Activated CD4-positive, alpha-beta T cell treated with anti-CD3 and anti-CD28 coated beads for 36 hours (primary cell): Measurements from ENCODE around the gene CEP41. TPM values are rescaled to one million over a fixed set of nuclear protein-coding genes. Genes with fewer than 3 reads are reported as not detected.

ENCODE experiments used
- ATAC-seq: fragments of 200-7000 bp; cut with Tn5 transposase; one replicate; pipeline ENCODE4 v1.10.0; 2021; ENCODE audit warnings: mild to moderate bottlenecking, moderate library complexity
- CTCF ChIA-PET: fragments of 350-600 bp; sonication (Branson Sonifier 250); formaldehyde crosslinking; loops from one replicate; lab custom pipeline; 2021; ENCODE audit warnings: antibody characterized with exemption; lab: Charles Lee
- POLR2A ChIA-PET: fragments of 350-600 bp; sonication (Branson Sonifier 250); formaldehyde crosslinking; loops from one replicate; lab custom pipeline; 2021; ENCODE audit warnings: antibody characterized with exemption, inconsistent platforms; lab: Charles Lee
- DNase-seq: peaks from one replicate; pipeline ENCODE4 v3.0.0-alpha.2; 2020
- H3K27ac Mint-ChIP-seq: one replicate; pipeline ENCODE4 v1.8.0; 2021; ENCODE audit warnings: mixed read lengths
- H3K27me3 Mint-ChIP-seq: one replicate; pipeline ENCODE4 v1.8.0; 2021; ENCODE audit warnings: mixed read lengths
- H3K36me3 Mint-ChIP-seq: one replicate; pipeline ENCODE4 v1.8.0; 2021; ENCODE audit warnings: low read depth, mixed read lengths
- H3K4me1 Mint-ChIP-seq: one replicate; pipeline ENCODE4 v1.8.0; 2021; ENCODE audit warnings: mixed read lengths
- H3K4me3 Mint-ChIP-seq: one replicate; pipeline ENCODE4 v1.8.0; 2021; ENCODE audit warnings: mild to moderate bottlenecking, moderate library complexity, mixed read lengths
- H3K9me3 Mint-ChIP-seq: one replicate; pipeline ENCODE4 v1.8.0; 2021; ENCODE audit warnings: low read depth, mixed read lengths
- intact Hi-C, 2 experiments: fragments of 100-400 bp; cut with DNase I in 1 of 2; cut with micrococcal nuclease in 1 of 2; formaldehyde crosslinking; loops; one replicate each; pipeline versions ENCODE4 v1.14.2 to v1.15.1; 2022 to 2024; cut with DNase I, micrococcal nuclease
- total RNA-seq, 2 experiments: library from RNA; stranded (reverse); gene quantifications; one replicate each; pipeline ENCODE4 v1.2.3, GENCODE V29; 2021

Gene CEP41
- total RNA-seq, 2 experiments from 2014 or later, result 19.7 to 21.2 TPM

DNA sequence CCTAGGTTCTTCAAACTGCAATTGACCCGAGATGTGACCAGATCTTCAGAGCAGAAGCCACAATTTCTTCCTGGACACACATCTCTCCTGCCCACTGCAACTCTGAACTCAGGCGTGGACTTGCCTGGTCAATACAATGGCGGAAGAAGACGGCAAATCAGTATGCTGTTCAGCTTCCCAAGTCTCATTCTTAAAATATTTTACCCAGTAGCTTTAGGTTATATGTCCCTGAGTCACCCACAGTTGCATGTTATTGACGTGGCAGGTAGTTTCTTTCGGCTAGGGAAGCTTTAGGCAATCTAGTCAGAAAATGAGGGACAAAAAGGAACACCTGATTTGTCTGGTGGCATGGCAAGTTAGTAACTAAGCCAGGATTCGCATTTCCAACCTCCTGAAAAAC, 22.5 kb downstream of the CEP41 start:
- POLR2A ChIA-PET, result interaction anchor here (1.2 kb wide), 1 partner anchor 9 kb away, joined by 3 read pairs; no protein-coding TSS in a partner anchor
- peak overlapping the region; percentile 86 for H3K27ac Mint-ChIP-seq
- DNase-seq (no peak), ATAC-seq (no peak)
- no peak overlapping the region for H3K4me3 Mint-ChIP-seq
- H3K9me3 Mint-ChIP-seq, result no peaks in the 10 kb centered on the region
- intact Hi-C loops, result no loop called here
- H3K36me3 Mint-ChIP-seq, result peaks cover 2% of the 10 kb centered on the region
- CTCF ChIA-PET, result interaction anchor here (1.2 kb wide), 1 partner anchor 13 kb away, joined by 3 read pairs; no protein-coding TSS in a partner anchor
- no peaks in the 10 kb centered on the region for H3K27me3 Mint-ChIP-seq
- H3K4me1 Mint-ChIP-seq, result peaks cover 79% of the 10 kb centered on the region

DNA sequence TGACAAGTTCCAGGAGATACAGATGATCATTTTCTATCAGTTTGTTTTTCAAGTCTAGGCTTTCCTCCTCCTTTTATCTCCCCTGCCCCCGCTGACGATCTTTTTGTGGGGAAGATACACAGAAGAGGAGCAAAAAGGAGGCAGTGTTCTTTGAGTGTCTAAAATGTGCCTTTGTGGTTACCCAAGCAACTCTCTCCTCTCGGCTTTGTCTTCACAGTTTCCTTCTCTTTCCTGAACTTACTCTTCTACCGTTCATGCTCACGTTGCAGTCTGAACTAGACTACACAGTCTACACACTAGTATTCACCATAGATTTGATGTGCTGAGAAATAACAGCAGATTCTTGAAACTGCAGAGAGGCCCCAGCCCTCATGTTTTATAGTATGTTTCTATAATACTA, 23.6 kb downstream of the CEP41 start:
- intact Hi-C loops, result loop anchor here in 1 of 2 experiments (2.0 kb wide), 1 partner anchor 50 kb away; no protein-coding TSS in a partner anchor
- H3K4me1 Mint-ChIP-seq, result peaks cover 74% of the 10 kb centered on the region
- H3K4me3 Mint-ChIP-seq, result peak overlapping the region; percentile 20
- H3K27ac Mint-ChIP-seq, result peak overlapping the region; percentile 86
- H3K27me3 Mint-ChIP-seq, result no peaks in the 10 kb centered on the region
- ChIA-PET CTCF (no interaction called here), POLR2A (interaction anchor here (0.6 to 1.2 kb wide), 2 partner anchors 10 to 469 kb away, joined by 3 read pairs; no protein-coding TSS in a partner anchor)
- H3K9me3 Mint-ChIP-seq, result no peaks in the 10 kb centered on the region
- ATAC-seq (peak; percentile 69), DNase-seq (peak; percentile 43)
- H3K36me3 Mint-ChIP-seq, result peaks cover 2% of the 10 kb centered on the region

DNA sequence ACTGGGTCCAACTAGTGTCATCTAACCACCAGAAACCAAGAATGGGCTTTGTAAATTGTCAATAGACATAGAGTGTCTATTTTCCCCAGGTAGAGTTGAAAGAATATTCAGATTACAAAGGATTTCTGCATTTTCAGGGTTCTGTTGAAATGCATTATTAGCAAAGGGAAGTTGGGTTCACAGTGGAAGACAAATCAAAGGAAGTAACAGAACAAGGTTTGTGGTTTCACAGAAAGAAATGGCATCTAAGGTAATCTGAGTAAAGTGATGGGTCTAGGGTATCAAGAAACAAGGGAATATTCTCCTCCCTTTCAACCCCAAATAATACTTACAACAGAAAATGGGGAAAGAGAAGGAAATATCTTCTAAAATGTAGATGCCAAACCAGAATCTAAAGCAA, 25.8 kb downstream of the CEP41 start:
- ChIA-PET CTCF (no interaction called here), POLR2A (no interaction called here)
- Mint-ChIP-seq H3K4me3 (no peak overlapping the region), H3K36me3 (peaks cover 4% of the 10 kb centered on the region), H3K27me3 (no peaks in the 10 kb centered on the region), H3K9me3 (no peaks in the 10 kb centered on the region), H3K27ac (peak overlapping the region; percentile 33), H3K4me1 (peaks cover 72% of the 10 kb centered on the region)
- ATAC-seq (no peak), DNase-seq (no peak)
- intact Hi-C loops, result no loop called here

DNA sequence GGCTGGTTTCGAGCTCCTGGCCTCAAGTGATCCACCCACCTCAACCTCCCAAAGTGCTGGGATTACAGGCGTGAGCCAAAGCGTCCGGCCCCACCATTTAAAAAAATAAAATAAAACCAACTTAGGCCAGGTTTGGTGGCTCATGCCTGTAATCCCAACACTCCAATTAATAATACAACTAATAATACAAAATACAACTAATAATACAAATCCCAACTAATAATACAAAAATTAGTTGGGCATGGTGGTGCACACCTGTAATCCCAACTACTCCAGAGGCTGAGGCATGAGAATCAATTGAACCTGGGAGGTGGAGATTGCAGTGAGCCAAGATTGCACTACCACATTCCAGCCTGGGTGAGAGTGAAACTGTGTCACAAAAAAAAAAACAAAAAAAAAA, 27.6 kb downstream of the CEP41 start:
- intact Hi-C loops, result no loop called here
- no peaks in the 10 kb centered on the region for H3K27me3 Mint-ChIP-seq
- POLR2A ChIA-PET, result no interaction called here
- H3K27ac Mint-ChIP-seq, result no peak overlapping the region
- DNase-seq (no peak), ATAC-seq (no peak)
- CTCF ChIA-PET, result no interaction called here
- no peak overlapping the region for H3K4me3 Mint-ChIP-seq
- no peaks in the 10 kb centered on the region for H3K9me3 Mint-ChIP-seq
- peaks cover 5% of the 10 kb centered on the region for H3K36me3 Mint-ChIP-seq
- H3K4me1 Mint-ChIP-seq, result peaks cover 58% of the 10 kb centered on the region

DNA sequence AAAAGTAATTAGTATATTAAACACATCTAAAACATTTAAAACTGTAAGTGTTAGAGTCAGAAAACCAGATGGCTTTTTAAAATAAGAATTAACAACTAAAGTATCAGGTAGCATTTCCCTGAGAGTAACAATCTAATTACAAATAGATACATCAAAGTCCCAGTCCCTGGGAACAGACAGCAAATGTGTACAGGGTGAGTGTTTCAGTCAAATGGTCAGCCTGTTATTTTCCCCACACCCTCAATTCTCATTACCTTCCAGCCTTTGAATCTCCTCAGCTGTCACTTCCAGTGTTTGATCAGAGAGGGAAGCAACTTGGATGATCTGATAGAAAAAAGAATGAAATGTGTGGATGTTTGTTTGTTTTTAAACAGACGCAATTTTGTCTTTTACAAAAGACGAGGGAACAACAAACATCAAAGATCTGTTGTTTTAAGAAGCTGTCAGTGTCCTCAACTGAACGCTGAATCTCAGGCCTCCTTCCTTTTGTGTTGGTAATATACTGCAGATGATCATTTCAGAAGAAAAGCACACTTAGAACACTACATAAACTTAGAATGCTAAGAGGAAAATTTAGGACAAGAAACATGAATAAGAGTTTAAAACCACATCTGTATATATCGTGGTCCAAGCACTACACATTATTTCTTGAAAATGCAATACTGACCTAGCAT, 29.8 kb downstream of the CEP41 start:
- ChIA-PET CTCF (interaction anchor here (0.6 to 1.0 kb wide), 4 partner anchors 53 to 427 kb away, joined by 3 read pairs; no protein-coding TSS in a partner anchor), POLR2A (no interaction called here)
- intact Hi-C loops, result no loop called here
- no peak overlapping the region for H3K27ac Mint-ChIP-seq
- H3K4me1 Mint-ChIP-seq, result peaks cover 36% of the 10 kb centered on the region
- H3K4me3 Mint-ChIP-seq, result no peak overlapping the region
- H3K27me3 Mint-ChIP-seq, result no peaks in the 10 kb centered on the region
- H3K9me3 Mint-ChIP-seq, result no peaks in the 10 kb centered on the region
- ATAC-seq (no peak), DNase-seq (no peak)
- peaks cover 5% of the 10 kb centered on the region for H3K36me3 Mint-ChIP-seq

DNA sequence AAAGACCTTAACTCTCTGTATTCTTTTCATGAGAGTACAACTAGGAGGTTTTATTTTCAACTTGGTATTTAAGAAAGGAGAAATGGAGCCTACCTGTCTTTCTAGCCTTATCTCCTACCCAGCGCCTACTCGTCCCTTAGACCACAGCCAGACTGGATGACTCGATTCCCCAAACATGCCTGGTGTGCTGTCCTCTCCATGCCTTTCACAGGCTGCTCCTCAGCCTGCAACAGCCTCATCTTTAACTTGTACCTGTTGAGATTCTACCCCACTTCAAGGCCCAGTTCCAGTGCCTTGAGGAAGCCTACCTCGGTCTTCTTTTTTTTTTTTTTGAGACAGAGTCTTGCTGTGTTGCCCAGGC, 31.1 kb downstream of the CEP41 start:
- ChIA-PET POLR2A (no interaction called here), CTCF (interaction anchor here (0.9 kb wide), 1 partner anchor 197 kb away, joined by 3 read pairs; no protein-coding TSS in a partner anchor)
- peaks cover 24% of the 10 kb centered on the region for H3K4me1 Mint-ChIP-seq
- no peak for ATAC-seq
- DNase-seq, result no peak
- H3K27me3 Mint-ChIP-seq, result no peaks in the 10 kb centered on the region
- no peaks in the 10 kb centered on the region for H3K9me3 Mint-ChIP-seq
- no peak overlapping the region for H3K27ac Mint-ChIP-seq
- H3K36me3 Mint-ChIP-seq, result peaks cover 6% of the 10 kb centered on the region
- H3K4me3 Mint-ChIP-seq, result no peak overlapping the region
- intact Hi-C loops, result no loop called here

DNA sequence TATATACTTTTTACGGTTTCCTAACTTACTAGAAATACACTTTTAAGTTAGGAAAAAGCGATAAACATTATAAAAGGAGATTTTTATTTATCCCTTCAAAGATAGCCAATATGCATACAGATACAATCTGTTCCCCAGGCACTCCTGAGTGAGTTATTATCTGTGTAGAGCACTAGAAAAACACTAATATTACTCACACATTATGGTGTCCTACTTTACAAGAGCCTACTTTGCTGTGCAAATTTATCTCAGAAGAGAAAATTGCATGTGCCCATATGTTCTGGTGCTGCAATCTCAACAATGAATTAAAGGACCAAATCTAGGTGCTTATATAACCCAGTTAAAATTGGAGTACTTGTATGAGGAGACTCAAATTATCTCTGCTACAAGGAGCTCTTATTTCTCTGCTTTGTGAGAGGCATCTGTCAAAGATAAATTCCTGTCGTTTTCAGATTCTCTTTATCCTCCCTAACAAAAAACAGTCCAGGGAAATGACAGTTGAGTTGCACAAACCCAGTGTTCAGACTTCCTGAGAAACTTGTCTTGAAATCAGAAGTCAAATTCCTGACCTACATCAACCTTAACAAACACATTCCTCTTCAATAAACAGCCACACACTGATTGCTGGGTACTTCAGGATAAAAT, 31.6 kb downstream of the CEP41 start:
- Mint-ChIP-seq H3K4me3 (no peak overlapping the region), H3K27me3 (no peaks in the 10 kb centered on the region), H3K27ac (no peak overlapping the region), H3K9me3 (no peaks in the 10 kb centered on the region), H3K4me1 (peaks cover 20% of the 10 kb centered on the region), H3K36me3 (peaks cover 6% of the 10 kb centered on the region)
- DNase-seq (no peak), ATAC-seq (no peak)
- ChIA-PET CTCF (interaction anchor here (0.9 kb wide), 1 partner anchor 197 kb away, joined by 3 read pairs; no protein-coding TSS in a partner anchor), POLR2A (no interaction called here)
- intact Hi-C loops, result no loop called here

DNA sequence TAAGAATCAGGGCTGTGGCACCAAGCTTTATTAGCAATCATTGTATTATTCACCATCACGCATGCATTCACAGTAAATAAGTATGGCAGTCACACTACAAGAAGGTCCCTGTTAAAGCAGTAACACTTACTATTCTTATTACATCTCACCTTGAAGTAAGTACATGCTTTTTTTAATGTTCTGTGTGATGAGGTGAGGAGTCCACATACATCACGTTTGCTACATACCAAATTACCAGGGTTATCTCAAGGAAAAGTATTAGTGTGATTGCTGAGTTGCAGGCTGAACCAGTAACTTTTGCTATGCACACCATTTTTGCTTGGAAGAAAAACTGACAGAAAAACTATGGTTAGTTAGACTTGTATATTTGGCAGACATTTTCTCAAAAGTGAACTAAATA, 35.8 kb downstream of the CEP41 start:
- no peaks in the 10 kb centered on the region for H3K9me3 Mint-ChIP-seq
- ChIA-PET POLR2A (interaction anchor here (0.5 kb wide), 1 partner anchor 19 kb away, joined by 4 read pairs; no protein-coding TSS in a partner anchor), CTCF (no interaction called here)
- ATAC-seq (no peak), DNase-seq (no peak)
- H3K36me3 Mint-ChIP-seq, result peaks cover 17% of the 10 kb centered on the region
- H3K27ac Mint-ChIP-seq, result no peak overlapping the region
- peaks cover 3% of the 10 kb centered on the region for H3K4me1 Mint-ChIP-seq
- intact Hi-C loops, result no loop called here
- no peaks in the 10 kb centered on the region for H3K27me3 Mint-ChIP-seq
- H3K4me3 Mint-ChIP-seq, result no peak overlapping the region

DNA sequence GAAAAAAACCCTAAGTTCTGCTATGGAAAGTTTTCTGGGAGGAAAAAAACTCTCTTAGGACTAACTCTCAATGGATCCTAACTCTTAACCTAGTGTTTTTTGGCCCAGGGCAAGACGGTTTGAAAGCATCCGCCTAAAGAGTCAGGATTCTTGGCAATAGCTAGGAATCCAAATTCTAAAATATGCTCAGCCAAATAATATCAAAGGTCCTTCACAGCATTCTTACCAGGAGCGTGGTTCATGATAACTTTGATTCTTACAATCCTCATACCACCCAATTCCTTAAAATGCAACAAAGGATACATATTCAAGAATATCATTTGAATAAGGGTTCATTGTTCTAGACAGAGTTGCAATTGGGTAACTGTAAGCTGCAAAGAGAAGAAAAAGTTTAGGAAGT, 39.2 kb downstream of the CEP41 start:
- DNase-seq (no peak), ATAC-seq (no peak)
- CTCF ChIA-PET, result no interaction called here
- POLR2A ChIA-PET, result interaction anchor here (0.6 kb wide), 1 partner anchor 338 kb away, joined by 3 read pairs; no protein-coding TSS in a partner anchor
- H3K27me3 Mint-ChIP-seq, result no peaks in the 10 kb centered on the region
- H3K36me3 Mint-ChIP-seq, result peaks cover 25% of the 10 kb centered on the region
- no peak overlapping the region for H3K27ac Mint-ChIP-seq
- H3K4me3 Mint-ChIP-seq, result no peak overlapping the region
- H3K4me1 Mint-ChIP-seq, result no peaks in the 10 kb centered on the region
- intact Hi-C loops, result no loop called here
- H3K9me3 Mint-ChIP-seq, result no peaks in the 10 kb centered on the region

DNA sequence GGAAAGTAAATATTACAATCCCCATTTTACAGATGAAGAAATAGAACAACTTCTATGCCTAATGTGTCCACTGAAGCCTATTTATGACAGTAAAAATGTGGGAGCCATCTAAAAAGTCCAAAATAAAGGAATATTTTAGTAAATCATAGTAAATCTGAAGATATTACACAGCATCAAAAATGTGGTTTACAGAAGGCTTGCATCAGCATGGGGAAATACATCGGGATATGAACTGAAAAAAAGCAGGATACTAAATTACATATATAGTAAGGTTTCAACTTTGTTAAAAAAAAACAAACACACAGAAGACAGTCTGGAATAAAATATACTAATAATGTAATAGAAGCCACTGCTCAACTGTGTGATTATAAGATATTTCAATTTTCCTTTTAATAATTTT, 39.7 kb downstream of the CEP41 start:
- POLR2A ChIA-PET, result no interaction called here
- intact Hi-C loops, result no loop called here
- H3K4me3 Mint-ChIP-seq, result no peak overlapping the region

DNA sequence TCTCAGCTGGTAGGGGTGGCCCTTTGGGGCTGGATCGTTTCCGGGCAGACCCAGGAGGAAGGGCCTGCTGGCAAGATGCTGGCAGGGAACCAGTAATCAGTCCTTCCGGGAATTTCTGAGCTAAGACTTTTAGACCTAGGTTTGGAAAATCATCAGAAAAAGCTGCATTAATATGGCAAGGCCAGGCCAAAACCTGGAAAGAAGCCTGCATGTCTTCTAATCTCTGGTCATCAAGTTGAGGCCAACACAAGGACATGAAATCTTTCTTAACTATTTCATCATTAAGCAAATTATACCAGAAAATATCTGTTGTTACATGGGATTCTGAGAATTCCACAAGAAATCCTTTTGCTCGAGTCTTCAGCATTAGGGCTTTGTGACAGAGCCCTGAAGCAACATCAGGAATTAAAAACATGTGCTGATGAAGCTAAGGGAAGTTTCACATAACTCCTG, 40.7 kb downstream of the CEP41 start:
- H3K36me3 Mint-ChIP-seq, result peaks cover 24% of the 10 kb centered on the region
- intact Hi-C loops, result no loop called here
- no peak overlapping the region for H3K4me3 Mint-ChIP-seq
- ATAC-seq (no peak), DNase-seq (no peak)
- H3K27me3 Mint-ChIP-seq, result no peaks in the 10 kb centered on the region
- ChIA-PET POLR2A (no interaction called here), CTCF (interaction anchor here (0.7 kb wide), 1 partner anchor 273 kb away, joined by 3 read pairs; no protein-coding TSS in a partner anchor)
- H3K9me3 Mint-ChIP-seq, result no peaks in the 10 kb centered on the region
- H3K4me1 Mint-ChIP-seq, result peaks cover 5% of the 10 kb centered on the region
- H3K27ac Mint-ChIP-seq, result no peak overlapping the region

More for the DNA sequence above, 39.7 kb downstream of the CEP41 start:
- DNase-seq (no peak), ATAC-seq (no peak)
- no peak overlapping the region for H3K27ac Mint-ChIP-seq
- CTCF ChIA-PET, result no interaction called here
- no peaks in the 10 kb centered on the region for H3K27me3 Mint-ChIP-seq
- no peaks in the 10 kb centered on the region for H3K4me1 Mint-ChIP-seq
- no peaks in the 10 kb centered on the region for H3K9me3 Mint-ChIP-seq
- peaks cover 25% of the 10 kb centered on the region for H3K36me3 Mint-ChIP-seq
